ENCODE measurements around the gene SCAMP4.

DNA sequence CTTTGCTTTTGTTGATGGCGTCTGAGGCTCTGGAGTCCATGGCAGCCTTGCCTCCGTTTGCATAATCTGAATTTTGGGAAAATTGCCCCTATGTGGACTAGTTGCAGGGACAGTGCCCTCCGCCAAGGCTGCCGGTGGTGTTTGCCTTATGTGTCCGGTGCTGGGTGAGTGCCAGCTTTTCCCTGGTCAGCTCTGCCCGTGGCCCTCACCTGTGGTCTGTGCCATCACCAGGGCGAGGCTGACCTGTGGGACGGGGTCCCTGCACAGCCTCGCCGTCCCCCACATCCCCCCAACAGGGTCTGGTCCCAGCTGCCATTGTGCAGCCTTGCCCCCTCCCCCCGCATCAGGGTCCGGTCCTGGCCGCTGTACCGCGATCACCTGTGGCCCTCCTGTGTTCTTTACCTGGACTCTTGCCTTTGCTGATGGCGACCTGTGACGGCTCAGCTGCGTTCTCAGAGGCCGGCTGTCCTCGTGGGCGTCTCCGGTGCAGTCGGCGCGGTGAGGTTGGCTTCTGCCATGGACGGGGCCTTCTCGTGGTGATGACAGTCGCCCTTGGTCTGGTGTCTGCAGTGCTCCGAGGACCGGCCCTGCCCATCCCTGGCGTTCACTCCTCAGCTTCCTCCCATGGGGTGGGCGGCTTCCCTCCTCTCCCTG is 48.4 kb downstream of the SCAMP4 start:
- TF ChIP-seq, protein P1, sequence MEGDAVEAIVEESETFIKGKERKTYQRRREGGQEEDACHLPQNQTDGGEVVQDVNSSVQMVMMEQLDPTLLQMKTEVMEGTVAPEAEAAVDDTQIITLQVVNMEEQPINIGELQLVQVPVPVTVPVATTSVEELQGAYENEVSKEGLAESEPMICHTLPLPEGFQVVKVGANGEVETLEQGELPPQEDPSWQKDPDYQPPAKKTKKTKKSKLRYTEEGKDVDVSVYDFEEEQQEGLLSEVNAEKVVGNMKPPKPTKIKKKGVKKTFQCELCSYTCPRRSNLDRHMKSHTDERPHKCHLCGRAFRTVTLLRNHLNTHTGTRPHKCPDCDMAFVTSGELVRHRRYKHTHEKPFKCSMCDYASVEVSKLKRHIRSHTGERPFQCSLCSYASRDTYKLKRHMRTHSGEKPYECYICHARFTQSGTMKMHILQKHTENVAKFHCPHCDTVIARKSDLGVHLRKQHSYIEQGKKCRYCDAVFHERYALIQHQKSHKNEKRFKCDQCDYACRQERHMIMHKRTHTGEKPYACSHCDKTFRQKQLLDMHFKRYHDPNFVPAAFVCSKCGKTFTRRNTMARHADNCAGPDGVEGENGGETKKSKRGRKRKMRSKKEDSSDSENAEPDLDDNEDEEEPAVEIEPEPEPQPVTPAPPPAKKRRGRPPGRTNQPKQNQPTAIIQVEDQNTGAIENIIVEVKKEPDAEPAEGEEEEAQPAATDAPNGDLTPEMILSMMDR (conservative IDR thresholded peaks at IDR 0.05; ENCODE audit: low read depth in 2 of 2), result no peak
- TF ChIP-seq, protein P2, sequence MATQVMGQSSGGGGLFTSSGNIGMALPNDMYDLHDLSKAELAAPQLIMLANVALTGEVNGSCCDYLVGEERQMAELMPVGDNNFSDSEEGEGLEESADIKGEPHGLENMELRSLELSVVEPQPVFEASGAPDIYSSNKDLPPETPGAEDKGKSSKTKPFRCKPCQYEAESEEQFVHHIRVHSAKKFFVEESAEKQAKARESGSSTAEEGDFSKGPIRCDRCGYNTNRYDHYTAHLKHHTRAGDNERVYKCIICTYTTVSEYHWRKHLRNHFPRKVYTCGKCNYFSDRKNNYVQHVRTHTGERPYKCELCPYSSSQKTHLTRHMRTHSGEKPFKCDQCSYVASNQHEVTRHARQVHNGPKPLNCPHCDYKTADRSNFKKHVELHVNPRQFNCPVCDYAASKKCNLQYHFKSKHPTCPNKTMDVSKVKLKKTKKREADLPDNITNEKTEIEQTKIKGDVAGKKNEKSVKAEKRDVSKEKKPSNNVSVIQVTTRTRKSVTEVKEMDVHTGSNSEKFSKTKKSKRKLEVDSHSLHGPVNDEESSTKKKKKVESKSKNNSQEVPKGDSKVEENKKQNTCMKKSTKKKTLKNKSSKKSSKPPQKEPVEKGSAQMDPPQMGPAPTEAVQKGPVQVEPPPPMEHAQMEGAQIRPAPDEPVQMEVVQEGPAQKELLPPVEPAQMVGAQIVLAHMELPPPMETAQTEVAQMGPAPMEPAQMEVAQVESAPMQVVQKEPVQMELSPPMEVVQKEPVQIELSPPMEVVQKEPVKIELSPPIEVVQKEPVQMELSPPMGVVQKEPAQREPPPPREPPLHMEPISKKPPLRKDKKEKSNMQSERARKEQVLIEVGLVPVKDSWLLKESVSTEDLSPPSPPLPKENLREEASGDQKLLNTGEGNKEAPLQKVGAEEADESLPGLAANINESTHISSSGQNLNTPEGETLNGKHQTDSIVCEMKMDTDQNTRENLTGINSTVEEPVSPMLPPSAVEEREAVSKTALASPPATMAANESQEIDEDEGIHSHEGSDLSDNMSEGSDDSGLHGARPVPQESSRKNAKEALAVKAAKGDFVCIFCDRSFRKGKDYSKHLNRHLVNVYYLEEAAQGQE (IDR thresholded peaks at IDR 0.05; ENCODE audit: unreplicated experiment), result no peak
- no peak for TF ChIP-seq POLR2AphosphoS5 (IDR thresholded peaks at IDR 0.05; ENCODE audit: low read depth)
- no peak for TF ChIP-seq ETS1 (IDR thresholded peaks at IDR 0.05)
- no peak for TF ChIP-seq CREB1 (CRISPR knock-in tag; IDR thresholded peaks at IDR 0.05; ENCODE audit: low read depth)
- TF ChIP-seq EZH2 (IDR thresholded peaks at IDR 0.05; ENCODE audit: low read depth, unreplicated experiment), result no peak
- TF ChIP-seq STAT1 (IDR thresholded peaks at IDR 0.05; ENCODE audit: unreplicated experiment), result no peak
- TF ChIP-seq EZH2phosphoT487 (IDR thresholded peaks at IDR 0.05; ENCODE audit: unreplicated experiment), result no peak
- TF ChIP-seq ZNF114 (CRISPR knock-in tag; IDR thresholded peaks at IDR 0.05), result no peak
- TF ChIP-seq NANOG (IDR thresholded peaks at IDR 0.05; ENCODE audit: borderline replicate concordance), result no peak
- no peak for TF ChIP-seq JUNB (IDR thresholded peaks at IDR 0.05; ENCODE audit: unreplicated experiment)
- no peak for TF ChIP-seq ZNF331 (CRISPR knock-in tag; IDR thresholded peaks at IDR 0.05; ENCODE audit: low read depth)

Measured in GM23338 (cell line).